Measurements from ENCODE around the gene C3orf20.

GRCh38 chr3:14706096-14706495 lies 31.2 kb downstream of the C3orf20 start:
- no peak for TF ChIP-seq CTCF (IDR thresholded peaks at IDR 0.05; ENCODE audit: low read depth, low read length)
- TF ChIP-seq POLR2A (IDR thresholded peaks at IDR 0.05; ENCODE audit: extremely low read depth, insufficient read length), result no peak
